ENCODE data around the gene RGL4.

GRCh38 chr22:23677701-23677995, 13.2 kb upstream of the RGL4 start:
- no peak for TF ChIP-seq CTCF (IDR thresholded peaks at IDR 0.05)
- no peak for TF ChIP-seq EZH2 (IDR thresholded peaks at IDR 0.05; ENCODE audit: borderline replicate concordance, insufficient read depth, low read depth, low read length, poor library complexity, severe bottlenecking)

Data from B cell (primary cell).